ENCODE results near the gene STK24.

STK24 gene

GRCh38 chr13:98508685-98509084, 68.2 kb downstream of the STK24 start:
- H3K27ac ChIP-seq = no peak overlapping the region
- peaks cover 38% of the 10 kb centered on the region for H3K36me3 ChIP-seq
- no peak for DNase-seq
- TF ChIP-seq CTCF (IDR thresholded peaks at IDR 0.05; ENCODE audit: low read depth, low read length) = no peak
- no peaks in the 10 kb centered on the region for H3K9me3 ChIP-seq (ENCODE audit: severe bottlenecking)
- no peaks in the 10 kb centered on the region for H3K27me3 ChIP-seq (ENCODE audit: insufficient read depth, low read depth, severe bottlenecking)
- H3K4me3 ChIP-seq (ENCODE audit: low read depth, low read length) = no peak overlapping the region

- Histone ChIP-seq H3K4me3 (ENCODE audit: low read depth, low read length) (no peak overlapping the region), H3K36me3 (peaks cover 38% of the 10 kb centered on the region), H3K9me3 (ENCODE audit: severe bottlenecking) (no peaks in the 10 kb centered on the region), H3K27ac (no peak overlapping the region), H3K27me3 (ENCODE audit: insufficient read depth, low read depth, severe bottlenecking) (no peaks in the 10 kb centered on the region)
- TF ChIP-seq CTCF (IDR thresholded peaks at IDR 0.05; ENCODE audit: low read depth, low read length) = no peak
- DNase-seq = no peak
These were observed 68.6 kb downstream of the STK24 start for GRCh38 chr13:98508280-98508679.

GRCh38 chr13:98507282-98507797, 69.6 kb downstream of the STK24 start:
- no peaks in the 10 kb centered on the region for H3K9me3 ChIP-seq (ENCODE audit: severe bottlenecking)
- TF ChIP-seq CTCF (IDR thresholded peaks at IDR 0.05; ENCODE audit: low read depth, low read length) = no peak
- no peak for DNase-seq
- no peak overlapping the region for H3K4me3 ChIP-seq (ENCODE audit: low read depth, low read length)
- no peaks in the 10 kb centered on the region for H3K27me3 ChIP-seq (ENCODE audit: insufficient read depth, low read depth, severe bottlenecking)
- H3K27ac ChIP-seq = no peak overlapping the region
- peaks cover 29% of the 10 kb centered on the region for H3K36me3 ChIP-seq

GRCh38 chr13:98506728-98507230, 70.1 kb downstream of the STK24 start:
- no peak overlapping the region for H3K4me3 ChIP-seq (ENCODE audit: low read depth, low read length)
- H3K27me3 ChIP-seq (ENCODE audit: insufficient read depth, low read depth, severe bottlenecking) = no peaks in the 10 kb centered on the region
- TF ChIP-seq CTCF (IDR thresholded peaks at IDR 0.05; ENCODE audit: low read depth, low read length) = no peak
- peaks cover 25% of the 10 kb centered on the region for H3K36me3 ChIP-seq
- H3K9me3 ChIP-seq (ENCODE audit: severe bottlenecking) = no peaks in the 10 kb centered on the region
- no peak overlapping the region for H3K27ac ChIP-seq
- no peak for DNase-seq

GRCh38 chr13:98506322-98506721, 70.6 kb downstream of the STK24 start:
- H3K36me3 ChIP-seq = peaks cover 21% of the 10 kb centered on the region
- no peak for DNase-seq
- no peak overlapping the region for H3K27ac ChIP-seq
- H3K27me3 ChIP-seq (ENCODE audit: insufficient read depth, low read depth, severe bottlenecking) = no peaks in the 10 kb centered on the region
- H3K9me3 ChIP-seq (ENCODE audit: severe bottlenecking) = no peaks in the 10 kb centered on the region
- TF ChIP-seq CTCF (IDR thresholded peaks at IDR 0.05; ENCODE audit: low read depth, low read length) = no peak
- no peak overlapping the region for H3K4me3 ChIP-seq (ENCODE audit: low read depth, low read length)

- no peaks in the 10 kb centered on the region for H3K9me3 ChIP-seq (ENCODE audit: severe bottlenecking)
- H3K4me3 ChIP-seq (ENCODE audit: low read depth, low read length) = no peak overlapping the region
- peaks cover 17% of the 10 kb centered on the region for H3K36me3 ChIP-seq
- H3K27me3 ChIP-seq (ENCODE audit: insufficient read depth, low read depth, severe bottlenecking) = no peaks in the 10 kb centered on the region
- no peak for DNase-seq
- no peak overlapping the region for H3K27ac ChIP-seq
- no peak for TF ChIP-seq CTCF (IDR thresholded peaks at IDR 0.05; ENCODE audit: low read depth, low read length)
These were observed 71.7 kb downstream of the STK24 start for GRCh38 chr13:98505217-98505616.
